IPS-18a (cell line): Measurements from ENCODE around the gene DUSP7.

Experiments
- H3K27ac ChIP-seq: one replicate; pipeline ENCODE4 v1.5.1; 2013; ENCODE audit warnings: low read length
- H3K27me3 ChIP-seq: one replicate; pipeline ENCODE4 v1.6.1; 2013; ENCODE audit warnings: mild to moderate bottlenecking, low read length; ENCODE audit not compliant: control insufficient read depth, insufficient read depth
- H3K36me3 ChIP-seq: one replicate; pipeline ENCODE4 v1.6.1; 2013; ENCODE audit warnings: low read depth, low read length; ENCODE audit not compliant: control insufficient read depth
- H3K4me1 ChIP-seq: one replicate; pipeline ENCODE4 v1.6.1; 2013; ENCODE audit warnings: low read depth, low read length; ENCODE audit not compliant: control insufficient read depth
- H3K4me3 ChIP-seq: one replicate; pipeline ENCODE4 v1.5.1; 2013; ENCODE audit warnings: low read length
- H3K9ac ChIP-seq: one replicate; pipeline ENCODE4 v1.6.1; 2013; ENCODE audit warnings: mild to moderate bottlenecking, low read length, moderate library complexity
- H3K9me3 ChIP-seq: one replicate; pipeline ENCODE4 v1.6.1; 2013; ENCODE audit warnings: low read depth, low read length; ENCODE audit not compliant: control insufficient read depth

Gene DUSP7

DNA sequence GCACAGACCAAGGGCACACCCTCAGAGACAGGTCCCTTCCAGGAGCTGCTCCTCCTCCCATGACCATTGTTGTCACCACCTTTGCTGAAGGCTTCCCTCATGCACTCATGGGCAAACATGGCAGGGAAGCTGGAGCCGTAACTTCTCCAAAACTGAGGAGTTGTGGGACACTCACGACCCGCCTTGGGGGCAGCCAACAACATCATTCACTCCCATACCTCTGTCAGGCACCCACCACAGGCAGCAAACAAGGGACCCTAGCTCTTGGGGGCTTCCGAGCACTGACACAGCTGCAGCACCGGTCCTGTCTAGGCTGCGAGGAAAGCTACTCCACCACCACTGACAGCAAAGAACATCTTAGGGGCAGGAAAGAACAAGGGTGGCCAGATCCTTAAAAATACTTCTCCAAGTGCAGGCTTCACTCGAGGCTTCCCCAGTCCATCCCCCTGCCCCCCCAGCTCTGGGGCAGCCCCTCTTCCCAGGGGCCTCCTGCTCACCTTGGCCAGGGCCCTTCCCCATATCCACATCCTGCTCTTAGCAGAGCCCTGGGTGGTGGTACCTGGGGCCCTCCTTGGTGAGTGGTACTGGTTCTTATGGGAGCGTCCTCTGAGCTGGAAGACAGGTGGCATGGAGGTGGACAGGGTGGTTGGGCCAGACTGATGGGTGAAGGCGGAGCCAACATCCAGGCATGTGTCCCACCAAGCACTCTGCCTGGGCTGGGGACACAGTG, 28.0 kb upstream of the DUSP7 start:
- Histone ChIP-seq H3K4me3 (no peak overlapping the region), H3K9ac (no peak overlapping the region), H3K36me3 (no peaks in the 10 kb centered on the region), H3K9me3 (no peaks in the 10 kb centered on the region), H3K27ac (no peak overlapping the region), H3K27me3 (no peaks in the 10 kb centered on the region), H3K4me1 (no peaks in the 10 kb centered on the region)

DNA sequence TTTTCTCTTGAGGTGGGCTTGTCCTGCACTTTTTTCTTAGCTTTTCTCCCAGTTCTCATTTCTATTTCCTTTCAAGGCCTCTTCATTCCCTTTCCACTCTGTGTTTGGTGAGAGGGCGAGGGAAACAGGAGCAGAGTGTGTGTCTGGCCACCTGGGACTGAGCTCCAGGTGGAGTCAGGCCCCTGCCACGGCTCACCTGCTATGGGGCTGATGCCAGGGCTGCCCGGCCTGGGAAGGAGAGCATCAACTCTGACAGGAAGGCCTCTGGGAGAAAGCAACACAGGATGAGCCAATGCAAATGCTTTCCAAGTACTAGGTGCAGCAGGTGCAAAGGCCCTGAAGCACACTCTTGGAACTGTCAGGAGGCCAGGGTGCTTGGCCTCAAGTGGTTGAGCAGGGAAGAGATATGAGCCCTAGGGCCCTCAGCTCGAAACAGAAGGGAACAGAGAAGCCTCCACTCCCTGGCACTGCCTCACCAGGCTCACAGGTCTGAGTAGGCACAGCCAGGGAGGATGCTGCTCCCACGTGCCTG, 27.3 kb upstream of the DUSP7 start:
- Histone ChIP-seq H3K36me3 (no peaks in the 10 kb centered on the region), H3K4me1 (no peaks in the 10 kb centered on the region)

DNA sequence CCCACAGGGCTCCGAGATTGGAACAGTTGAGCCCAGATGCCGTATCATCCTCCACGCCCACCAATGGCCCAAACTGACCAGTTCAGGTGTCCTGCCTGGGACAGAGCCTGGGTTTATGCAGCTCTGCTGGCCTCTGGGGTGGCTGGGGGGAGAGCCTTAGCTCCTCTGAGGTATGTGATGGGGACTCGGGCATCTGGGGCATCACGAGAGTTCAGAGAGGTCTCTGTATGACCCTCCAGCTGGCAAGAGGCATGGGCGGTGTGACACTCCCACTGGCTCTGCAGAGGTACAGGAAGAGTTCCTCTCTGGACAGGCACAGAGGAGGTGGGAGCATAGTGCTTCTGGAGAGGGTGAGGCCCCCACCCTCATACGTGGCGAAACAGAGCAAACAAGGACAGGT, 26.6 kb upstream of the DUSP7 start:
- Histone ChIP-seq H3K27ac (no peak overlapping the region), H3K36me3 (no peaks in the 10 kb centered on the region), H3K4me1 (no peaks in the 10 kb centered on the region), H3K27me3 (no peaks in the 10 kb centered on the region), H3K9me3 (no peaks in the 10 kb centered on the region), H3K9ac (no peak overlapping the region), H3K4me3 (no peak overlapping the region)

More for the DNA sequence above, 27.3 kb upstream of the DUSP7 start:
- H3K9me3 ChIP-seq, result no peaks in the 10 kb centered on the region
- H3K9ac ChIP-seq, result no peak overlapping the region
- no peak overlapping the region for H3K27ac ChIP-seq
- H3K27me3 ChIP-seq, result no peaks in the 10 kb centered on the region
- H3K4me3 ChIP-seq, result no peak overlapping the region

DNA sequence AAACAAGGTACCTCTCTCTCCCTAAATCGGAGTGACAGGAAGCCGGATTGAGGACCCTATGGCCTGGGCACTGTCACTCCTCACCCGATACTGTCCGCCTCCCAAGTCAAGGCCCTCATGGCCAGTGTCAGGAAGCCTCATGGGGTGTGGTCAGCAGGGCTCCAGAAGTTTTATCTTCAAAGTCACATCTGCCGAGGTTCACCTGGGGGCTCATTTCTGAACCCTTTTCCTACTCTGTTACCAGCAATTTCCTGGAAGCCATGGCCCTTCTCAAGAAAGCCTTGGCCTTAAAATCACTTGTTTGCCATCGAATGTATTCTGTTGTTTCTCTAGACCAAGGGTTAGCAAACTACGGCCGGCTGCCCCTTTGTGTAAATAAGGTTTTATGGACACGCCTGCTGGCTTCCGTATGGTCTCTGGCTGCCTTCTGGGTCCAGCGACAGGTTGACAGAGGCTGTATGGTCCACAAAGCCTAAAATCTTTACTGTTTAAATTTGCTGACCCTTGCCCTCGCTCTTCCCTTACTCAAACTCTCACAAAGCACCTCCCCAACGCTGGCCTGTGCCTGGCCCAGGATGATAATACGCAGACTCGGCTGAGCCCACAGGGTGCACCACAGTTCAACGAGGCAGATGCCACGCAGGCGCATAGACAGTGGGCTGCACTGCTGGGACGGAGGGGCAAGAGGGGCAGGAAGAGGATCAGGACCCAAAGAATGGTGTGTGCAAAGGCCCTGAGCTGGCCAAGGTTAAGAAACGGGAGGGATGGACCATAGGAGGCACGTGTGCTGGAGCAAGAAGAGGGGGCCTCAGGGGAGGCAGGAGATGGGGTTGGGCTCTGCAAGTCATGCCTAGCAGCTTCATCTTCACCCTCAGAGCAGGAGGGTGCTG, 24.7 kb upstream of the DUSP7 start:
- H3K9ac ChIP-seq, result no peak overlapping the region
- no peaks in the 10 kb centered on the region for H3K27me3 ChIP-seq
- no peaks in the 10 kb centered on the region for H3K36me3 ChIP-seq
- no peak overlapping the region for H3K4me3 ChIP-seq
- H3K4me1 ChIP-seq, result no peaks in the 10 kb centered on the region
- no peak overlapping the region for H3K27ac ChIP-seq
- H3K9me3 ChIP-seq, result no peaks in the 10 kb centered on the region

DNA sequence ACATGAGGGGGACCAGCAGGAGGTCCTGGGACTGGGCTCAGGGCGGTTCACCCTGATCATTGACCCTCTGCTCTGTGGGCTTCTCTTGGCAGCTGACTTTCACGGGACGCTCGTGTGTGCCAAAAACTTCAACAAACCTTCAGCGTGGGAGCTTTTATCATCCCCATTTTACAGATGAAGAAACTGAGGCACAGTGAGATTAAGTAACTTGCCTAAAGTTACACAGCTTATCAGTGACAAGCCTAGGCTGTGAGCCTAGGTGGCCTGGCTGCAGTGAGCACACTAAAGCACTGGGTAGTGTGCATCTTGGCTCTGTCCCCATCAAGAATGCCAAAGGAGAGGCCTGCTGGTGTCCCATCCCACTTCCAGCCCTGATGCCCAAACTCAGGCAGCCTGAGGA, 23.6 kb upstream of the DUSP7 start:
- Histone ChIP-seq H3K27me3 (no peaks in the 10 kb centered on the region), H3K36me3 (peaks cover 6% of the 10 kb centered on the region), H3K4me1 (no peaks in the 10 kb centered on the region), H3K27ac (no peak overlapping the region), H3K9ac (no peak overlapping the region), H3K4me3 (no peak overlapping the region), H3K9me3 (no peaks in the 10 kb centered on the region)

DNA sequence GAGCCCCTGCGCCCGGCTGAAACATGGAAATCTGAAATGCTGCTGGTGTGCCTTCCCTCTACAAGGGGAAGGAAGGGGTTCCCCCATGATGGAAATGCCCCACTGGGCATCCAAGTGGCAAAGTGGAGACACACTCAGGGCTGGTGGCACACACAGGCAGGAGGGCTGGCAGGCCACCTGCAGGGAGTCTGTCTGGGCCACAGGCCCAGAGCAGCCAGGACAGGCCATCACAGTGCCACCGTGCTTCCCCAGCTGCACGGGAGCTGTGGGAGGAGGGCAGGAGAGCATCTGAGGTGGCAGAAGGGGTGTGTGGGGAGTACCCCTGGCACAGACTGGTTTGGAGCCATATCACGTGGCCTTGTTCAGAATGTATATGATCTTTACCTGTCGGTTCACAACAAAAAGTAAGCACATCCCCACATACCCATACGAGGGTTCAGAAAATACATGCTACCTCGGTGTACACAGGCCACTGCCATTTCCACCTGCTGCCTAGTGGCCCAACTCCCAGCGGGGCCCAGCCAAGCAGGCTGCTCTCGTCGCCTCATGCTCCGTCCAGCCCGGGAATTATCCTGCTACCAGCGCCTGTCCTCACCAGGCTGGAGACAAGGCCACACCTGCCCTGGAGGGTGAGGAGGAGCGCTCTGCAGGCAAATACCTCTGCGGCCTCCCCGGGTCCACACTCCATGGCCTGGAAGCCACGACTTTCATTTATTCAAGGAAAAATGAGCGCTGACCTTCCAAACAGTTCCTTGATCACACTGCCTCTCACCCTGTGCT, 22.6 kb upstream of the DUSP7 start:
- H3K9ac ChIP-seq, result no peak overlapping the region

DNA sequence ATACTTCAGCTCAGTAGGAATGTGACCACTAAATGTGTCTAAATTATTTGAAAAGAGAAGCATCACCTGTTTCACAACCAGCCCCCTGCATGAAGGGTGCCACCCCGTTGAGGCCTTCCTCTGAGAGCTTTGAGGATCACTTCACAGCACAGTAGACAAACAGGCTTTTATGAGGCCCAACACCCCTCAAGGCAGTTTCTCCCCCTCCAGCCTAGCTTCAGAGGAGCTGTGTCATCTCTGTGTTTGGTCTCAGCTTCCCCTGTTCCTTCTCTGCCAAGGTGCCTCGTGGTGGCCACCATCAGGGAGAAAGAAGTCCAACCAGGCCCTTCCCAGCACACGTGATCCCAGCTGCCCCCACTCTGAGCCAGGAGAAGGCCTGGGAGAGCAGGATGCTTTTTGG, 21.6 kb upstream of the DUSP7 start:
- no peaks in the 10 kb centered on the region for H3K4me1 ChIP-seq
- H3K27me3 ChIP-seq, result no peaks in the 10 kb centered on the region
- H3K9me3 ChIP-seq, result no peaks in the 10 kb centered on the region
- H3K36me3 ChIP-seq, result peaks cover 12% of the 10 kb centered on the region
- no peak overlapping the region for H3K4me3 ChIP-seq
- no peak overlapping the region for H3K9ac ChIP-seq
- H3K27ac ChIP-seq, result no peak overlapping the region

More for the DNA sequence above, 22.6 kb upstream of the DUSP7 start:
- Histone ChIP-seq H3K27me3 (no peaks in the 10 kb centered on the region), H3K36me3 (peaks cover 7% of the 10 kb centered on the region), H3K27ac (no peak overlapping the region), H3K4me1 (no peaks in the 10 kb centered on the region), H3K4me3 (no peak overlapping the region), H3K9me3 (no peaks in the 10 kb centered on the region)

DNA sequence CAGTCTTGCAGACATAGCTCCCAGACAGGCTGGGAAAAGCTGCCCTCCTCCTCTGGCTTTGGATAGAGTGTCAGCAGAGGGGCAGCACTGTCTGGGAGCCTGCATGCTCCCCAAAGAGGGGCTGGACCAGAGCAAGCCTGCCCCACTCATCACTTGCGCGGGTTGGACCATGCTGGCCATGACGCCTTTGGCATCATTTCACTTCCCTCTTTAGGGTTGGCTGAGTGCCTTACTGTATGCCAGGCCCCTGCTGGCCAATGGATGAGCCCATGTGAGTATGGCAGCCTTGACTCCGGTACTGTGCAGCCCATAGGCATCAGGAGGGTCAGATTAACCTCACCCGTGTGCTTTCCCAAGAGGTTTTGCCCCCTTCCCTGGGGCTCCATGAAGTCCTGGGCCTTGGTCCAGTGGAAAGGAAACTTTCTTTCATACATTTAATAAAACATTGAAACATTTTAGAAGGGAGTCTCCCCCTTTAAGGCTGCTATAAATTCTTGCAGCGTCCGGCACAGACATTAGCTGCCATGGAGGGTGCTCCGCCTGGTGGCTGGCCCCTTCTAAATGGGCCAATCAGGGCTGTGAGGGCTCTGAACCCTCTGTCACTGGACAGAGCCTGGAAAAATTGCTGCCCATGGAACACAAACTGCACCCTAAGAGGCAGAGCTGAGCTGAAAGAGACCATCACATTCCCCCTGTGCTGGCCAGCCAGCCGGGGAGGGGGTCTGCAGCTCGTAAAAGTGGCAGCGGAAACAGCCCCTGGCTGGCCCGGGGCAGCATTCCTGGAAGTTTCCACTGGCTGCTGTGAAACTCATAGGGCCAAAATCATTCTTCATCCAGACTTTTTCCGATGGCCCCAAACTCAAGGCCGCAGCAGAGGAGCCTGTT, 20.8 kb upstream of the DUSP7 start:
- Histone ChIP-seq H3K4me1 (no peaks in the 10 kb centered on the region), H3K27me3 (no peaks in the 10 kb centered on the region), H3K36me3 (peaks cover 12% of the 10 kb centered on the region), H3K9ac (no peak overlapping the region), H3K9me3 (no peaks in the 10 kb centered on the region), H3K27ac (no peak overlapping the region), H3K4me3 (no peak overlapping the region)

DNA sequence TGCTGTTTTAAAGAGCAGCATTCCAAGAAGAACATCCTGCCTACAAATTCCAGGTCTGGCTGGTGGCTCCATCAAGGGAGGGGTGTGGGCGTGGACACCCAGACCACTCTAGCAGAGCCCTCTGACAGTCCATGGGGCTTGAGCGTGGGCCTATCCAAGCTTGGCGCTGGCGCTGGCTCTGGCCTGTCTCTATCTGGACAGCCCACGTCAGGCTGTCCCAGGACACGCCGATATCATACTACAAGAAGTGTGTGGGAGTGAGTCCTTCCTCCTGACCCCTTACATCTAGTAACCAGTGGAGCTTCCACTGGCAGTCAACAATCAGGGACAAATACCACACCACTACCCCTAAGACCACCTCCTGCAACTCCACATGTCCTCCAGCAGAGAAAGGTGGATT, 17.1 kb upstream of the DUSP7 start:
- no peaks in the 10 kb centered on the region for H3K9me3 ChIP-seq
- H3K27me3 ChIP-seq, result no peaks in the 10 kb centered on the region
- H3K9ac ChIP-seq, result no peak overlapping the region
- H3K27ac ChIP-seq, result no peak overlapping the region
- H3K4me1 ChIP-seq, result no peaks in the 10 kb centered on the region
- no peak overlapping the region for H3K4me3 ChIP-seq
- peaks cover 12% of the 10 kb centered on the region for H3K36me3 ChIP-seq

DNA sequence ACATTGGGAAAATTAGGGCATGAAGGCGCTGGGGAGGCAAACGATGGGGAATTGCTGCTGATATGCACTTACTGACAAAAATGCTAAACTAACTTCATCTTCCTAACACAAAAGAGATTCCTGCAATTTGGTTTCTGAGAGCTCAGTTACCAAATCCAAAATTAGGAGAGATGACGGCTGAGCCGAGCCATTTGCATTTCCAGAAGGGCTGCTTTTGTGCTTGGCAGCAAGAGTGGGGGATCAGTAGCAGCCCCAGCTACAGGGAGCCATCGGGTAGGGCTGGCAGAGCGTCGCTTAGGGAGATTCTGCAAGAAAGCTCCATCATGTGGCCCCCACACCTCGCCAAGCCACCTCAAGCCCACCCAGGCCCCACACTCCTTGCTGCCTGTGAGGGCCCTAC, 16.1 kb upstream of the DUSP7 start:
- H3K27ac ChIP-seq, result no peak overlapping the region
- H3K4me1 ChIP-seq, result no peaks in the 10 kb centered on the region
- H3K4me3 ChIP-seq, result no peak overlapping the region

More for the DNA sequence above, 16.1 kb upstream of the DUSP7 start:
- Histone ChIP-seq H3K36me3 (peaks cover 12% of the 10 kb centered on the region), H3K9me3 (no peaks in the 10 kb centered on the region), H3K9ac (no peak overlapping the region), H3K27me3 (no peaks in the 10 kb centered on the region)
